NCI-H345 (cell line): ENCODE measurements around the gene SYT6.
"Not testable (repeated sequence)": the region's sequence is repeated elsewhere in the genome, so short reads cannot be mapped to it uniquely, and the experiment has no call there.

ENCODE experiments used
- DNase-seq: peaks from one replicate; lab custom pipeline; 2025; lab: John Stamatoyannopoulos, UW

Gene SYT6

GRCh38 chr1:114075546-114076242, 78.0 kb downstream of the SYT6 start:
- DNase-seq: no peak

DNA sequence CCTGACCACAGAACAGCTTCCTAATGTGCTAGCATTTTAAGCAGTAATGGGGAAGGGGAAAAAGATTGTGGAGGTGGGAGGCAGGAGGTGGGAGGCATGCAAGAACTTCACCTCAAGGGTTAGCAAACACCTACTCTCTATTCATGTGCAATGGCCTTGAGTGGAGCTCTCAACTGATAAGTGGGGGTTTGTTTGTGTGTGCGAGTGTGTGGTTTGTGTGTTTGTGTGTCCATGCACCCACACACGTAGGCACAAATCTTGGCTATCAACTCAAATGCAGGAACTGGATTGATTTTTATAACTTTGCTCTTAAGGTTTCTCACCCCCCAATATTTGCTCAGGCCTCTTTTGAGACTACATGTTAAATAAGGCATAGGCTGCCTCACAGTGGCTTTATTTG, 78.6 kb downstream of the SYT6 start:
- DNase-seq: no peak

GRCh38 chr1:114072246-114072645, 81.4 kb downstream of the SYT6 start:
- DNase-seq: no peak

DNA sequence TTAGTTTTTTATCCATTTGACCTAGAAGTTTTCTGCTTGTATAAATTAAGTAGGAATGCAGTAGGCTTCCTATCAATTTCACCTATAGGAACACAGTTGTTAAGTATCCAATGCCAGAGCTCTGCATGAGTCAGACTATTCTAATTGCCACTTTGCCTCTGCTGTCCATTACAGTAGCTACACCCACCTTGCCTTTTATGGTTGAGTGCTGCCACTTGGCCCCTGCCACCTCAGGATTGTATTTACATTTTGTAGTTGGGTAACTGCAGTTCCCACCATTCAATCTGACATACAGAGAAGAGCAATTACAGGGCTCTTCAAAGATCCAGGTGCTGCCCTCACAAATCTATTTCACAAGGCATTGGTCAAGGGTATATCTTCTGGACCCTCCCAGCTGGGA, 83.9 kb downstream of the SYT6 start:
- not testable (repeated sequence) for DNase-seq

- DNase-seq: not testable (repeated sequence)
Measured at GRCh38 chr1:114068684-114069083, 85.0 kb downstream of the SYT6 start.

- DNase-seq: not testable (repeated sequence)
Measured at GRCh38 chr1:114065671-114066070, 88.0 kb downstream of the SYT6 start.

DNA sequence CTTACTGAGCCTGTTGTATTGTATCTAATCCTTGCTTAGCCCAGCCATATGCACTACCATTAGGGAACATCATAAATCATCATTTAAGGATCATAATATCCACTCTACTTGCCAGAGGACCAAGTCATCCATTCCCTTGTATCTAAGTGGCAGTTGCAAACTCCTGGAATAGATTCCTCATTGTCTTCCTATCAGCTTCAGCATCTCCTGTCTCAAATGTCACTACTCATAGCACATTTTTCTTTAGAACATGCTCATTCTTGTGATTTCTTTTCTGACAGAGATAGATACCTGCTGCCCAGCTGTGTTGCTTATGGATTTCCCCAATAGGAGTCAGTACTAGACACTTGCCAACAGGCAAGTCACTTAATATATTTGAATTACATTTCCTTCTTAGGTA, 90.1 kb downstream of the SYT6 start:
- no peak for DNase-seq

DNA sequence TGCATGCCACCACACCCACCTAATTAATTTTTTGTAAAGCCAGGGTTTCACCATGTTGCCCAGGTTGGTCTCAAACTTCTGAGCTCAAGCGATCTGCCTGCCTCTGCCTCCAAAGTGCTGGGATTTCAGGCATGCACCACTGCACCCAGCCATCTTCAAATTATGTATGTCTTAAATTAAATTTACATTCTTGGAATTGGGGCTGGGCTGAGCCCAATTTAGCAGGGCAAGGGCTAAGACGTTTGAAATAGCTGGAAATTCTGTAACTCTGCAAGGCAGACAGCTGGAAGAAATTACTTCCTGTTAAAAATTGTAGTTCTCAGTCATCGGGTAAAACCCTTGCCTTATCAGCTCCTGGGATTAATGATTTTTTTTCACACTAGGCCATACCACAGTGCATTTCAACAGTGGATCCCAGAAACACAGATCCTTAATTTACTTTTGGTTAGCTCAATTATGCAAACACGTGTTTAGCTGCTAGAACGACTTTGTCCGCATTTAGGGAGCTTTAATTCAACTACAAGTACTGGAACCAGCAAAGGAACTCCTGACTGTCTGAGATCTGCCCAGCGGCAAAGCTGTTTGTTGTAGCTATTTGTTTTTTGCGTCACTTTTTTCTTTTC, 91.1 kb downstream of the SYT6 start:
- DNase-seq: no peak

DNA sequence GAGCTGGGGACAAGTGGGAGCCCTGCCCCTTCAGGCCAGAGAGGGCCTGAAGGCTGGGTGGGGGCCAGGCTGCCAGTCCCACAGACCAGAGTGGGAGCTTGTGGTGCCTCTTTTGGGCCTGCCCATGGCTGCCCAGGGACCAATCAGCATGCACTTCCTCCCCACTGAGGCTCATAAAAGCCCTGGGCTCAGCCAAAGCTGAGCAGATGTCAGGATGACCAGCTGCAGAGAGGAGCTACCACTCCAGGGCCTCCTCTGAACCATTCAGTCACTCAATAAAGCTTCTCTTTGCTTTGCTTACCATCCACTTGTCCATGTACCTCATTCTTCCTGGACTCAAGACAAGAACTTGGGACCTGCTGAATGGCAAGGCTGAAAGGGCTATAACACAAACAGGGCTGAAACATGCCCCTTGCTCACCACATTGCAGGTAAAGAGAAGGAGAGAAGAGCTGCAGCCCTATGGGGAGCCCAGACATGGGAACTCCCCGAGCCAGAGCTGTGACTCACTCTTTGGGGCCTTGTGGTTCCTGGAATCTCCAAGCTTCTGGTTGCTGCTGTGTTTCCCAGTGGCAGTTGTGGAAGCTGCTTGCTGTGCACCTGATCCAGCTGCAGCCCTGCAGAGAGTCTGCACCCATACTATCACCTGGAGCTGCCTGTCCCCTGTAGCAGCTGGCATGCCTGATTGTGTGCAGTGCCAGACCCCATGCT, 92.4 kb downstream of the SYT6 start:
- DNase-seq: no peak

DNA sequence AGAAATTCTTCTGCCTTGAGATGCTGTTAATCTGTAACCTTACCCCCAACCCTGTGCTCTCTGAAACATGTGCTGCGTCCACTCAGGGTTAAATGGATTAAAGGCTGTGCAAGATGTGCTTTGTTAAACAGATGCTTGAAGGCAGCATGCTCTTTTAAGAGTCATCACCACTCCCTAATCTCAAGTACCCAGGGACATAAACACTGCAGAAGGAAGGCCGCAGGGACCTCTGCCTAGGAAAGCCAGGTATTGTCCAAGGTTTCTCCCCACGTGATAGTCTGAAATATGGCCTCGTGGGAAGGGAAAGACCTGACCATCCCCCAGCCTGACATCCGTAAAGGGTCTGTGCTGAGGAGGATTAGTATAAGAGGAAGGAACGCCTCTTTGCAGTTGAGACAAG, 95.4 kb downstream of the SYT6 start:
- not testable (repeated sequence) for DNase-seq

DNA sequence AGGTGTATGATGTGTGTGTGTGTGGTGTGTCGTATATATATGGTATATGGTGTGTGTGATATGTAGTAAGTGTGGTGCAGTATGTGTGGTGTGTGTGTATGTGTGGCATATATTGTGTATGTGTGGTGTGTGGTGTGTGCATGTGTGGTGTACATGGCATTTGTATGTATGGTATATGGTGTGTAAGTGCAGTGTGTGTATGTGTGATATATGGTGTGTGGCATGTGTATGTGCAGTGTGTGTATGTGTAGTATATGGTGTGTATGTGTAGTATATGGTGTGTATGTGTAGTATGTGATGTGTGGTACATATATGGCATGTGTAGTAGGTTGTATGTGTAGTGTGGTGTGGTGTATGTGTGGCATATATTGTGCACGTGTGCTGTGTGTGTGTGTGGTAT, 99.5 kb downstream of the SYT6 start:
- no peak for DNase-seq

DNA sequence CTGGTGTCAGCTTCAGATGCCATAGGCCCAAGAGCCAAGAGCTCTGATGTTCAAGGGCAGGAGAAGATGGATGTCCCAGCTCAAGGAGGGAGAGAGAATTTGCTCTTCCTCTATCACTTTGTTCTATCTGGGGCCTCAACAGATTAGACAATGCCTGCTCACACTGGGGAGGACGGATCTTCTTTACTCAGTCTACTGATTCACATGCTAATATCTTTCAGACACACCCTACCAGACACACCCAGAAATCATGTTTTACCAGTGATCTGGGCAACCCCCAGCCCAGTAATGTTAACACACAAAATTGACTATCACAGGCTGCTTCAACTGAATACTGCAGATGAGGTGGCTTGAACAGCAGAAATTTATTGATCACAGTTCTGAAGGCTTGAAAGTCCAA, 105.4 kb downstream of the SYT6 start:
- no peak for DNase-seq

GRCh38 chr1:114043548-114043947, 110.1 kb downstream of the SYT6 start:
- DNase-seq: no peak

DNA sequence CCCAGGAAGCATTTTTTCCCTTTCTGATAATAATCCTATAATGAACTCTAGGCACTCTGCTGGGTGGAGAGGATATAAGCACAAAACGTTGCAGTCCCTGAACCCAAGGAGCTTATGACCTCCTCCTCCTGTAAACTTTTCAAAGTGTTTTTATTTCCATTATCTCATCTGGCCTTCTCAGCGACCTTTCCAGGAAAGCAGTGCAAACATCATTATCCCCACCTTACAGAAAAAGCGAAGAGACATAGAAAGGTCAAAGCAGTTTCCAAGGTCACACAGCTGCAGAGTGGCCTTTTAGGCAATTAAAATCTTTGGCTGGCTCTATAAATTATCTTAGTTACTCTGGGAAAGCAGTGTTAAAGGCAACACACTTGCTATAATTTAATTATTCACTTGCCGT, 110.6 kb downstream of the SYT6 start:
- no peak for DNase-seq

DNA sequence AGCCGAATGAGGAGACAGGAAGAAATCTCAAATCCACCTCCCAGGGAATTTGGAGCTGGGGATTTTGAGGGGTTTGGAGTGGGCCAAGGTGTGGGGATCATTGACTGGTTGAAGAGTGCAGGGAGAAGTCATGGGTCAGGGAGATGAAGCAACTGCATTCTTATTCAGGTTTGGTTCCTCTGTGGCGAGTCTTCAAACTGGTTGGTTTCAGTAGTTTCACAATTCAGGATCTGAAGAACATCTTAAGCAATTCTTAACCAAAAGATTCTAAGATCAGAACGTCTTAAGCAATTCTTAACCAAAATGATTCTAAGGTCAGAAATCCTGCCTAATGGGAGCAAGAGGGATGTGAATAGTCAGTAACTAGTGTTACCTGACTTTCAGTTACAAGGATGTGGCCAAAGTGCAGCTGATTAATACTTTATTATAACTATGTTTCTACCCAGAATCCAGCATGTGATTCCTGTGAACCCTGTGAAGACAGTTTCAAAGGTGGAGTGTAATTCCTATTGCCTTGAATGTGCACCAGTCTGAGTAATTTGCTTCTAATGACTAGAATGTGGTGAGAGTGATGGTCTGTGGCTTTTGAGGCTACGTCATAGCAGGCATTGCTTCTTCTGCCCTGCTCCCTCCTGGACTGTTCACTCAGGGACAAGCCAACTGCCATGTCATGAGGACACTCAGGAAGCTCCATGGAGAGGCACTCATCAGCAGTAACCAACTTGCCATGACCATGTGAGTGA, 113.2 kb downstream of the SYT6 start:
- no peak for DNase-seq
